ENCODE data around the gene ALG1.
"Not testable (repeated sequence)": the region's sequence is repeated elsewhere in the genome, so short reads cannot be mapped to it uniquely, and the experiment has no call there.

DNA sequence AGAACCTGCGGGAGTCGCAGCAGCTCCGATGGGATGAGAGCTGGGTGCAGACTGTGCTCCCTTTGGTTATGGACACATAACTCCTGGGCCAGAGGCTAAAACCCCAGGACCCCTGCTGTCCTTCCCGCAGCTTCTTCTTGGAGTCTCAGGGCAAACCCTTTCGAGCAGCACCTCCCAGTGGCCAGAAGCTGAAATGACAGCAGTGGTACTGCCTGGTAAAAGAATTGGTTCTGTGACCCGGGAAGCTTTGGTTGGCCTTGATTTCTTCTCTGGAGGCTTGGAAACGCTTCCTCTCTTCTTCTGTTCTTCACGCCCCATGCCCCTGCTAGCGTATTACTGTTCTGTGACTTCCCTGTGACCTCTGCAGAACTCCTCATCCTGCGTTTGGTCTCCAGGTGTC, 13.2 kb downstream of the ALG1 start:
- TF ChIP-seq, protein P1, sequence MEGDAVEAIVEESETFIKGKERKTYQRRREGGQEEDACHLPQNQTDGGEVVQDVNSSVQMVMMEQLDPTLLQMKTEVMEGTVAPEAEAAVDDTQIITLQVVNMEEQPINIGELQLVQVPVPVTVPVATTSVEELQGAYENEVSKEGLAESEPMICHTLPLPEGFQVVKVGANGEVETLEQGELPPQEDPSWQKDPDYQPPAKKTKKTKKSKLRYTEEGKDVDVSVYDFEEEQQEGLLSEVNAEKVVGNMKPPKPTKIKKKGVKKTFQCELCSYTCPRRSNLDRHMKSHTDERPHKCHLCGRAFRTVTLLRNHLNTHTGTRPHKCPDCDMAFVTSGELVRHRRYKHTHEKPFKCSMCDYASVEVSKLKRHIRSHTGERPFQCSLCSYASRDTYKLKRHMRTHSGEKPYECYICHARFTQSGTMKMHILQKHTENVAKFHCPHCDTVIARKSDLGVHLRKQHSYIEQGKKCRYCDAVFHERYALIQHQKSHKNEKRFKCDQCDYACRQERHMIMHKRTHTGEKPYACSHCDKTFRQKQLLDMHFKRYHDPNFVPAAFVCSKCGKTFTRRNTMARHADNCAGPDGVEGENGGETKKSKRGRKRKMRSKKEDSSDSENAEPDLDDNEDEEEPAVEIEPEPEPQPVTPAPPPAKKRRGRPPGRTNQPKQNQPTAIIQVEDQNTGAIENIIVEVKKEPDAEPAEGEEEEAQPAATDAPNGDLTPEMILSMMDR (IDR thresholded peaks at IDR 0.05 in 2 of 3, conservative IDR thresholded peaks at IDR 0.05 in 1 of 3; ENCODE audit: control insufficient read depth in 2 of 3, extremely low read depth in 1 of 3, insufficient read depth in 1 of 3, low read depth in 3 of 3, low read length in 3 of 3) = peak; percentile 48 to 76 (median 62)
- TF ChIP-seq, protein P2, sequence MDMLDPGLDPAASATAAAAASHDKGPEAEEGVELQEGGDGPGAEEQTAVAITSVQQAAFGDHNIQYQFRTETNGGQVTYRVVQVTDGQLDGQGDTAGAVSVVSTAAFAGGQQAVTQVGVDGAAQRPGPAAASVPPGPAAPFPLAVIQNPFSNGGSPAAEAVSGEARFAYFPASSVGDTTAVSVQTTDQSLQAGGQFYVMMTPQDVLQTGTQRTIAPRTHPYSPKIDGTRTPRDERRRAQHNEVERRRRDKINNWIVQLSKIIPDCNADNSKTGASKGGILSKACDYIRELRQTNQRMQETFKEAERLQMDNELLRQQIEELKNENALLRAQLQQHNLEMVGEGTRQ (IDR thresholded peaks at IDR 0.05; ENCODE audit: borderline replicate concordance, low read depth, low read length) = not testable (repeated sequence)
- TF ChIP-seq TAF1 (IDR thresholded peaks at IDR 0.05; ENCODE audit: borderline replicate concordance, low read depth, low read length); BHLHE40 (IDR thresholded peaks at IDR 0.05; ENCODE audit: borderline replicate concordance in 1 of 2, low read depth in 2 of 2, low read length in 1 of 2); RFX5 (IDR thresholded peaks at IDR 0.05; ENCODE audit: low read depth, low read length); SUZ12 (IDR thresholded peaks at IDR 0.05; ENCODE audit: unreplicated experiment); JUND (IDR thresholded peaks at IDR 0.05; ENCODE audit: low read depth, low read length); STAT3 (IDR thresholded peaks at IDR 0.05; ENCODE audit: low read depth, low read length); SREBF2 (IDR thresholded peaks at IDR 0.05; ENCODE audit: low read length): not testable (repeated sequence)
- TF ChIP-seq, protein P3, sequence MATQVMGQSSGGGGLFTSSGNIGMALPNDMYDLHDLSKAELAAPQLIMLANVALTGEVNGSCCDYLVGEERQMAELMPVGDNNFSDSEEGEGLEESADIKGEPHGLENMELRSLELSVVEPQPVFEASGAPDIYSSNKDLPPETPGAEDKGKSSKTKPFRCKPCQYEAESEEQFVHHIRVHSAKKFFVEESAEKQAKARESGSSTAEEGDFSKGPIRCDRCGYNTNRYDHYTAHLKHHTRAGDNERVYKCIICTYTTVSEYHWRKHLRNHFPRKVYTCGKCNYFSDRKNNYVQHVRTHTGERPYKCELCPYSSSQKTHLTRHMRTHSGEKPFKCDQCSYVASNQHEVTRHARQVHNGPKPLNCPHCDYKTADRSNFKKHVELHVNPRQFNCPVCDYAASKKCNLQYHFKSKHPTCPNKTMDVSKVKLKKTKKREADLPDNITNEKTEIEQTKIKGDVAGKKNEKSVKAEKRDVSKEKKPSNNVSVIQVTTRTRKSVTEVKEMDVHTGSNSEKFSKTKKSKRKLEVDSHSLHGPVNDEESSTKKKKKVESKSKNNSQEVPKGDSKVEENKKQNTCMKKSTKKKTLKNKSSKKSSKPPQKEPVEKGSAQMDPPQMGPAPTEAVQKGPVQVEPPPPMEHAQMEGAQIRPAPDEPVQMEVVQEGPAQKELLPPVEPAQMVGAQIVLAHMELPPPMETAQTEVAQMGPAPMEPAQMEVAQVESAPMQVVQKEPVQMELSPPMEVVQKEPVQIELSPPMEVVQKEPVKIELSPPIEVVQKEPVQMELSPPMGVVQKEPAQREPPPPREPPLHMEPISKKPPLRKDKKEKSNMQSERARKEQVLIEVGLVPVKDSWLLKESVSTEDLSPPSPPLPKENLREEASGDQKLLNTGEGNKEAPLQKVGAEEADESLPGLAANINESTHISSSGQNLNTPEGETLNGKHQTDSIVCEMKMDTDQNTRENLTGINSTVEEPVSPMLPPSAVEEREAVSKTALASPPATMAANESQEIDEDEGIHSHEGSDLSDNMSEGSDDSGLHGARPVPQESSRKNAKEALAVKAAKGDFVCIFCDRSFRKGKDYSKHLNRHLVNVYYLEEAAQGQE (IDR thresholded peaks at IDR 0.05; ENCODE audit: low read depth, low read length) = not testable (repeated sequence)
- peak; percentile 73 for TF ChIP-seq RAD21 (IDR thresholded peaks at IDR 0.05; ENCODE audit: insufficient read depth, low read depth, low read length)

All from GM12878 (cell line).